ENCODE results near the gene ERF. TPM values are rescaled to one million over a fixed set of nuclear protein-coding genes. Genes with fewer than 3 reads are reported as not detected.

The ERF gene
- total RNA-seq, 2 donors from 2014 or later: 106 to 138 TPM

- Histone ChIP-seq H3K9me3 (ENCODE audit: control insufficient read depth, low read length) (no peaks in the 10 kb centered on the region), H3K27ac (ENCODE audit: low read depth, low read length) (peak within 1 kb of the TSS; percentile 64), H3K4me3 (ENCODE audit: low read length) (peak within 1 kb of the TSS; percentile 98), H3K9ac (ENCODE audit: extremely low read depth, low read length, poor library complexity, severe bottlenecking) (peak within 1 kb of the TSS; percentile 67), H3K4me1 (ENCODE audit: control insufficient read depth, insufficient read depth, low read length) (no peaks in the 10 kb centered on the region), H3K36me3 (ENCODE audit: control insufficient read depth, insufficient read depth, low read length) (peaks cover 17% of the 10 kb centered on the region), H3K27me3 (ENCODE audit: control insufficient read depth, insufficient read depth, low read length, poor library complexity, severe bottlenecking) (no peaks in the 10 kb centered on the region)
- 0% methylated on average over 34 to 76 of the region's 76 CpGs for WGBS, 2 experiments (ENCODE audit: insufficient coverage in 1 of 2, insufficient read length in 1 of 2)
- no peaks in the 10 kb centered on the region for H3K9me3 Mint-ChIP-seq
- no peaks in the 10 kb centered on the region for H3K27me3 Mint-ChIP-seq (ENCODE audit: insufficient read depth)
- TF ChIP-seq, protein P1, sequence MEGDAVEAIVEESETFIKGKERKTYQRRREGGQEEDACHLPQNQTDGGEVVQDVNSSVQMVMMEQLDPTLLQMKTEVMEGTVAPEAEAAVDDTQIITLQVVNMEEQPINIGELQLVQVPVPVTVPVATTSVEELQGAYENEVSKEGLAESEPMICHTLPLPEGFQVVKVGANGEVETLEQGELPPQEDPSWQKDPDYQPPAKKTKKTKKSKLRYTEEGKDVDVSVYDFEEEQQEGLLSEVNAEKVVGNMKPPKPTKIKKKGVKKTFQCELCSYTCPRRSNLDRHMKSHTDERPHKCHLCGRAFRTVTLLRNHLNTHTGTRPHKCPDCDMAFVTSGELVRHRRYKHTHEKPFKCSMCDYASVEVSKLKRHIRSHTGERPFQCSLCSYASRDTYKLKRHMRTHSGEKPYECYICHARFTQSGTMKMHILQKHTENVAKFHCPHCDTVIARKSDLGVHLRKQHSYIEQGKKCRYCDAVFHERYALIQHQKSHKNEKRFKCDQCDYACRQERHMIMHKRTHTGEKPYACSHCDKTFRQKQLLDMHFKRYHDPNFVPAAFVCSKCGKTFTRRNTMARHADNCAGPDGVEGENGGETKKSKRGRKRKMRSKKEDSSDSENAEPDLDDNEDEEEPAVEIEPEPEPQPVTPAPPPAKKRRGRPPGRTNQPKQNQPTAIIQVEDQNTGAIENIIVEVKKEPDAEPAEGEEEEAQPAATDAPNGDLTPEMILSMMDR (conservative IDR thresholded peaks at IDR 0.05): no peak
- peaks cover 18% of the 10 kb centered on the region for H3K36me3 Mint-ChIP-seq (ENCODE audit: low read depth)
- H3K4me3 Mint-ChIP-seq: peak within 1 kb of the TSS; percentile 85
- DNase-seq: peak; percentile 99
- peak within 1 kb of the TSS; percentile 98 for H3K27ac Mint-ChIP-seq
- H3K4me1 Mint-ChIP-seq: peaks cover 18% of the 10 kb centered on the region
These were observed 12.2 kb downstream of the ERF start, which contains the start of gene GSK3A for GRCh38 chr19:42242512-42243409. Gene GSK3A (minus strand): TSS chr19:42242602. CDS start chr19:42242465, 137 bp downstream.

DNA sequence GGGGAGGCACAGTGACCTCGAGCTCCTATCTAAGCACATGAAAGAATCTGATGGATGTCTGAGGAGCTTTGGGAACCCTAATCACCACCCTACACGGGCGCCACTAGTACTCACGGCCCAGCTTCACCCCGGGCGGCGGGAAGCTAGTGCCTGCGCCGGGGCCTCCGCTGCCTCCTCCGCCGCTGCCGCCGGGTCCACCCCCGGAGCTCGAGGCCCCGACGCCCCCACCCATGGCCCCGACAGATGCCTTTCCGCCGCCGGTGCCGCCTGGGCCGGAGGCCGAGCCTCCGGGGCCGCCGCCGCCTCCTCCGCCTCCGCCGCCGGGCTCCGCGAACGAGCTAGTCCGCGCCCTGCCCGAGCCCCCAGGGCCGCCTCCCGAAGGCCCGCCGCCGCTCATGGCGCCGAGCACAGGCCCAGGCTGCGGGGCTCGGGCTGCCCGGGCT, 12.8 kb downstream of the ERF start:
- Mint-ChIP-seq H3K27me3 (ENCODE audit: insufficient read depth) (no peaks in the 10 kb centered on the region), H3K9me3 (no peaks in the 10 kb centered on the region), H3K27ac (peak overlapping the region; percentile 85), H3K36me3 (ENCODE audit: low read depth) (peaks cover 18% of the 10 kb centered on the region), H3K4me3 (peak overlapping the region; percentile 85), H3K4me1 (peaks cover 18% of the 10 kb centered on the region)
- TF ChIP-seq, protein P1 (conservative IDR thresholded peaks at IDR 0.05): no peak
- Histone ChIP-seq H3K36me3 (ENCODE audit: control insufficient read depth, insufficient read depth, low read length) (peaks cover 17% of the 10 kb centered on the region), H3K27ac (ENCODE audit: low read depth, low read length) (no peak overlapping the region), H3K4me1 (ENCODE audit: control insufficient read depth, insufficient read depth, low read length) (no peaks in the 10 kb centered on the region), H3K4me3 (ENCODE audit: low read length) (peak overlapping the region; percentile 98), H3K9ac (ENCODE audit: extremely low read depth, low read length, poor library complexity, severe bottlenecking) (peak overlapping the region; percentile 67), H3K9me3 (ENCODE audit: control insufficient read depth, low read length) (no peaks in the 10 kb centered on the region), H3K27me3 (ENCODE audit: control insufficient read depth, insufficient read depth, low read length, poor library complexity, severe bottlenecking) (no peaks in the 10 kb centered on the region)
- WGBS, 2 experiments (ENCODE audit: insufficient coverage in 1 of 2, insufficient read length in 1 of 2): 0% methylated on average over 49 of the region's 49 CpGs; no CpG with 5 or more reads in 1 of the 2 experiments
- DNase-seq: no peak

- H3K36me3 Mint-ChIP-seq (ENCODE audit: low read depth): peaks cover 26% of the 10 kb centered on the region
- Histone ChIP-seq H3K9me3 (ENCODE audit: control insufficient read depth, low read length) (no peaks in the 10 kb centered on the region), H3K27ac (ENCODE audit: low read depth, low read length) (no peak overlapping the region), H3K4me3 (ENCODE audit: low read length) (peak overlapping the region; percentile 98), H3K9ac (ENCODE audit: extremely low read depth, low read length, poor library complexity, severe bottlenecking) (peak overlapping the region; percentile 67), H3K36me3 (ENCODE audit: control insufficient read depth, insufficient read depth, low read length) (peaks cover 23% of the 10 kb centered on the region), H3K27me3 (ENCODE audit: control insufficient read depth, insufficient read depth, low read length, poor library complexity, severe bottlenecking) (no peaks in the 10 kb centered on the region), H3K4me1 (ENCODE audit: control insufficient read depth, insufficient read depth, low read length) (no peaks in the 10 kb centered on the region)
- H3K27me3 Mint-ChIP-seq (ENCODE audit: insufficient read depth): no peaks in the 10 kb centered on the region
- WGBS, 2 experiments (ENCODE audit: insufficient coverage in 1 of 2, insufficient read length in 1 of 2): 98 to 100% methylated on average over 3 of the region's 3 CpGs
- no peak overlapping the region for H3K27ac Mint-ChIP-seq
- TF ChIP-seq, protein P1 (conservative IDR thresholded peaks at IDR 0.05): no peak
- DNase-seq: no peak
- H3K9me3 Mint-ChIP-seq: no peaks in the 10 kb centered on the region
- peaks cover 16% of the 10 kb centered on the region for H3K4me1 Mint-ChIP-seq
- H3K4me3 Mint-ChIP-seq: peak overlapping the region; percentile 85
These were observed 13.6 kb downstream of the ERF start for GRCh38 chr19:42241279-42241678.

Data from endodermal cell (in vitro differentiated cells).